NCI-H82 treated with DMSO at 0.1 percent for 48 hours (cell line): Measurements from ENCODE around the gene AKT3.
"Not testable (repeated sequence)": the region's sequence is repeated elsewhere in the genome, so short reads cannot be mapped to it uniquely, and the experiment has no call there.

Experiments
- DNase-seq: peaks from one replicate; lab custom pipeline; 2025; ENCODE audit not compliant: unreplicated experiment; lab: John Stamatoyannopoulos, UW

Gene AKT3

GRCh38 chr1:243842161-243842560, 7.9 kb downstream of the AKT3 start:
- DNase-seq = no peak

- DNase-seq = no peak
These were observed 8.5 kb downstream of the AKT3 start for GRCh38 chr1:243841507-243841906.

DNA sequence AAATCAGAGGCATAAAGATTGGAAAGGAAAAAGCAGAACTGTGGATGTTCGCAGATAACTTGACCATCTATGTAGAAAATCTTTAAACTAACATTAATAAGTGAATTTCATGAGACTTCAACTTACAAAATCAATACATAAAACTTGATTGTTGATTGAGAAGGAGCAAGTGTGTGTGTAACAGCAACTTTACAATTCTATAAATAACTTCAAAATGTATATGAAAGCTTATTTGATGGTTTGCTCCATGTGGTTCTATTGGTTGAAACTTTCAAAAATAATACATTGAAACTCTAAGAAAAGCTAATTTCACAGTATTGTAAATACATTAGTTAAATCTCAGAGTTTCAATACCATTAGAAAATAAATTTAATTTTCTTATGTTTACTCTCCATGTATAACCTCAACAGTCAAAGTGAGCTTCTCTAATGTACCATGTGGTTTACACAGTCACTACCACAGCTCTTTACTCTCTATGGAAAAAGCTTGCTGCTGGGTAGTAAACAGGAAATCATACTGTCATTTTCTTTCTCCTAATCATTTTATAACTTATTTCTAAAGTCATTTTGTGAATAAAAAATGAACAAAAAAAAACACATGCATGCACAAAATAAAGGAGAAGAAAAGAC, 12.0 kb downstream of the AKT3 start:
- no peak for DNase-seq

- no peak for DNase-seq
These were observed 15.9 kb downstream of the AKT3 start for GRCh38 chr1:243834130-243834529.

GRCh38 chr1:243831463-243831862, 18.6 kb downstream of the AKT3 start:
- DNase-seq = no peak

DNA sequence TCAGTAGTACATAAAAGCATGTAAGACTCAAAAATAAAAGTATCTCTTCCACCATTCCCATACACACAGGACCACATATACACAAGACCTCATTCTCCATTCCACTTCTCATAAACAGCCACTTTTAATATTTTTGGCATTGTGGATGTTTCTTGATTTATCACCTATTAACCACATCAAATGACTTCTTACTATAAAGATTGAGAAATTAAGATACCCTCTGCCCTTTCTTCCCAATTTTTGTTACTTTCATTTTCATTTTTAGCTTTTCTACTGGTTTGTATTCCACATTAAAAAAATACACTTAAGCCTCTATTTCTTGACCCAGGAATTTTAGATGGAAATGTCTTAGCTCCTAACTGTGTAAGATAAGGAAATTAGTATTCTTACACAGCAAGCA, 22.8 kb downstream of the AKT3 start:
- DNase-seq = no peak

DNA sequence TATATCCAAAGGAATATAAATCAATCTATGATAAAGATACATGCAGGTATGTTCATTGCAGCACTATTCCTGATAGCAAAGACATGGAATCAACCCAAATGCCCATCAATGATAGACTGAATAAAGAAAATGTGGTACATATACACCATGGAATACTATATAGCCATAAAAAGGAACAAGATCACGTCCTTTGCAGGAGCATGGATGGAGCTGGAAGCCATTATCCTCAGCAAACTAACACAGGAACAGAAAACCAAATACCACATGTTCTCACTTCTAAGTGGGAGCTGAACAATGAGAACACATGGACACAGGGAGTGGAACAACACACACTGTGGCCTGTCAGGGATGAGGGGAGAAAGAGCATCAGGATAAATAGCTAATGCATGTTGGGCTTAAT, 25.1 kb downstream of the AKT3 start:
- DNase-seq = not testable (repeated sequence)

- DNase-seq = no peak
These were observed 28.8 kb downstream of the AKT3 start for GRCh38 chr1:243821177-243821680.

DNA sequence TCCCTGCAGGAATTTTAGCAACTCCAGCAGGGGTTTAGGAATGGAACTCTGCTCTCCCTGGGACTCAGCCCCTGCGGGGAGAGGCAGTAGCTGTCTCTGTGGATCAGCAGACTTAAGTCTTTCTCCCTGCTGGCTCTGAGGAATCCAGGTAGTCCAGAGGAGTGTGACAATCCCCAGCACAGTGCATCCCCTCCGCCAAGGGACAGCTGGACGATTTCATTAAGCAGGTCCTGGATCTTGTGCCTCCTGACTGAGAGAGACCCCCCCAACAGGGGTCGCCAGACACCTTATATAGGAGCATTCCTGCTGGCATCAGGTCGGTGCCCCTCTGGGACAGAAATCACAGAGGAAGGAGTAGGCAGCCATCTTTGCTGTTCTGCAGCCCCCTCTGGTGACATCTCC, 30.6 kb downstream of the AKT3 start:
- no peak for DNase-seq

- no peak for DNase-seq
These were observed 31.1 kb downstream of the AKT3 start for GRCh38 chr1:243818978-243819377.

- DNase-seq = no peak
These were observed 35.3 kb downstream of the AKT3 start for GRCh38 chr1:243814718-243815117.

DNA sequence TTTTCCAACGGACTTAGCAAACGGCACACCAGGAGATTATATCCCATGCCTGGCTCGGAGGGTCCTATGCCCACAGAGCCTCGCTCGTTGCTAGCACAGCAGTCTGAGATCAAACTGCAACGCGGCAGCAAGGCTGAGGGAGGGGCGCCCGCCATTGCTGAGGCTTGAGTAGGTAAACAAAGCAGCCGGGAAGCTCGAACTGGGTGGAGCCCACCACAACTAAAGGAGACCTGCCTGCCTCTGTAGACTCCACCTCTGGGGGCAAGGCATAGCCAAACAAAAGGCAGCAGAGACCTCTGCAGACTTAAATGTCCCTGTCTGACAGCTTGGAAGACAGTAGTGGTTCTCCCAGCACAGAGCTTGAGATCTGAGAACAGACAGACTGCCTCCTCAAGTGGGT, 42.7 kb downstream of the AKT3 start:
- DNase-seq = not testable (repeated sequence)

DNA sequence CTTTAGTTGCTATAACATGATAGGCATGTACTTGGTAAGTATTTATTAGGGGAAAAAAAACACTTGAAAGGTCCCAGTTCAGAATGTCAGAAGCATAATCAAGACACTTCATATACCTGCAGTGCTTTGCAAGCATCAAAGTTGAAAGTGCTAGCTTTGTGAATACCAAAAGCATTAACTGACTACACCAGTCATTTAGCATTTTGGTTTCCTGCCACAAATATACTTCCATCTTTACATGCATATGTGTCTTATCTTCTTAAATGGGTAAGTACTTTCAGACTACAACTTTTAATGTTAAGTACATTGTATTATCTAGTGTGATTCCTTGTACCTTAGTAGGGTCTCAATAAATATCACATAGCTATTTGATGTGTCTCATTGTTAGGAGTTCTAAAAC, 43.7 kb downstream of the AKT3 start:
- no peak for DNase-seq

- DNase-seq = no peak
These were observed 47.3 kb downstream of the AKT3 start for GRCh38 chr1:243802736-243803135.

GRCh38 chr1:243801378-243801777, 48.7 kb downstream of the AKT3 start:
- no peak for DNase-seq

- DNase-seq = no peak
These were observed 50.1 kb downstream of the AKT3 start for GRCh38 chr1:243799908-243800307.

GRCh38 chr1:243798726-243799125, 51.3 kb downstream of the AKT3 start:
- DNase-seq = no peak

GRCh38 chr1:243796016-243796415, 54.0 kb downstream of the AKT3 start:
- DNase-seq = peak; percentile 54

GRCh38 chr1:243793298-243793697, 56.7 kb downstream of the AKT3 start:
- no peak for DNase-seq

DNA sequence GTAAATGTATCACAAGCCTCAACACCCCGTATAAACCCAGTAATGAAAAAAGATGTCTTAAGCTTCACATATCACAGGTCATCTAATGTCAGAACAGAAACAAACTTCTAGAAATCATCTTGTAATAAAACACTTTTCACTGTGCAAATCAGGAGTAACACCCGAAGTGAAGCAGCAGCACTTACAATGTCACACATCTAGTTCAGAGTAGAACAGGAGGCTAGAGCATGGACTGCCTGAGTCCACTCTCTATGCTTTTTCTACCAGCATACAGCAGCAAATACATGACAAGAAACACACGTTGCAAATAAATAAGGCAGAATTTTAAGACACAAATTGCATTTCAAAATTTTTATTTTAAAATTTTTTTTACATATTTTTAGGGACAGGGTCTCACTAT, 57.2 kb downstream of the AKT3 start:
- no peak for DNase-seq

GRCh38 chr1:243792401-243792800, 57.6 kb downstream of the AKT3 start:
- DNase-seq = no peak

DNA sequence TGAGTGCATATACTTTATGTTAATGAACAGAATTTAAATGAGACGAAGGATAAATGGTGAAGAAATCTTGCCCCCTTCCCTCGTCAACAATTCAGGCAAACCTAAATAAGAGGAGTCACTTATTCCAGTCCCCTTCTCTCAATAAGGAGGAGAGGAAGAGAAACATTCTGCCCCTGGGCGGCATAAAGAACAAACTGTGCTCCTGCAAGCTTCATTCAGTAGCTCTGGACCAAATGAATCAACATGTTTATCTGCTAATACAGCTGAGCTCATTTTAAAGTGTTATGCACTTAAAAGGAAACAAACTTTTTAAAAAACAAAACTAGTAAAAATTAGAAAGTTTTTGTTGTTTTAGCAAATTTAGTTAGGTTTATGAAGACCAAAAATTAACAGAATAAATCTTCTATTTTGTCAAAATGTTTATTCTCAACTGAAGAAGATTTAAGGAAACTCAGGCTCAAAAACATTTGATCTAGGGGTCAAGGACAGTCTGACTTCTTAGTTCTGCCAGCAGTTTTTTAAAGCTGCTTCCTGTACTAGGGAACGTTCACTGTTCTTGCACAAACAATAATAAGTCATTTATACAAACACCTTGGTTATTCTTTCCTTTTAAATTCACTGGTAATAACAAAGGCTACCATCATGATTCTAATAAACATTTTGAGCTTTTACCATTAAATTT, 58.3 kb downstream of the AKT3 start:
- DNase-seq = no peak

DNA sequence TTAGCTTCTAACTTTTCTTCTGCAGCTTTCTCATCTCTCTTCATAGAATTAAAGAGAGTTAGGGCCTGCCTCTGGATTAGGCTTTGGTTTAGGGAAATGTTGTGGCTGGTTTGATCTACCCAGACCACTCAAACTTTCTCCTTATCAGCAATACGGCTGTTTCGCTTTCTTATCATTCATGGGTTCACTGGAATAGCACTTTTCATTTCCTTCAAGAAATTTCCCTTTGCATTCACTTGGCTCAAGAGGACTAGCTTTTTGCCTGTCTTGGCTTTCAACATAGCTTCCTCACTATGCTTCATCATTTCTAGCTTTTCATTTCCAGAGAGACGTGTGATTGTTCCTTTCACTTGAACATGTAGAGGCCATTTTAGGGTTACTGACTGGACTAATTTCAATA, 59.6 kb downstream of the AKT3 start:
- no peak for DNase-seq
